PC-9 (cell line): ENCODE measurements around the gene GPSM1. TPM values are rescaled to one million over a fixed set of nuclear protein-coding genes. Genes with fewer than 3 reads are reported as not detected.

Source experiments
- BruUV-seq: library from RNA; stranded (reverse); fragments of 400-500 nt; replicated peaks from 2 replicates; lab custom pipeline; 2021; lab: Mats Ljungman, UMichigan
- CTCF ChIA-PET: fragments of 300-600 bp; sonication (Branson Sonifier 250); formaldehyde crosslinking; loops from one replicate; lab custom pipeline; 2022; ENCODE audit warnings: antibody characterized with exemption; lab: Charles Lee
- POLR2A ChIA-PET: fragments of 300-600 bp; sonication (Branson Sonifier 250); formaldehyde crosslinking; loops from one replicate; lab custom pipeline; 2022; ENCODE audit warnings: antibody characterized with exemption; ENCODE audit not compliant: unreplicated experiment; lab: Charles Lee
- DNase-seq, 2 experiments: peaks; one replicate each; pipeline versions ENCODE4 v3.0.0 to v3.0.0-alpha.2; 2015 to 2022; ENCODE audit warnings: mixed read lengths in 1 of 2
- H2AFZ ChIP-seq: fragments of 200-600 bp; sonication (generic); 2 replicates; pipeline ENCODE4 v1.8.1; 2017; ENCODE audit warnings: antibody characterized with exemption
- H3F3A ChIP-seq: fragments of 200-600 bp; sonication (generic); 2 replicates; pipeline ENCODE4 v1.8.1; 2017; ENCODE audit warnings: antibody characterized with exemption, mild to moderate bottlenecking, low read depth; ENCODE audit not compliant: insufficient read depth
- H3K27ac ChIP-seq: fragments of 200-600 bp; sonication (generic); 2 replicates; pipeline ENCODE4 v1.6.1; 2016; ENCODE audit warnings: mixed run types
- H3K27me3 ChIP-seq: fragments of 200-600 bp; sonication (generic); 2 replicates; pipeline ENCODE4 v1.6.1; 2016; ENCODE audit warnings: low read depth, mixed run types; ENCODE audit not compliant: insufficient read depth
- H3K36me3 ChIP-seq: fragments of 200-600 bp; sonication (generic); 2 replicates; pipeline ENCODE4 v1.6.1; 2016; ENCODE audit warnings: low read depth, mixed run types
- H3K4me1 ChIP-seq: fragments of 200-600 bp; sonication (generic); replicated peaks from 2 replicates; pipeline ENCODE4 v1.6.1; 2016; ENCODE audit warnings: mixed run types; ENCODE audit not compliant: insufficient read depth
- H3K4me2 ChIP-seq: fragments of 200-600 bp; sonication (generic); 2 replicates; pipeline ENCODE4 v1.6.1; 2017; ENCODE audit warnings: mixed run types
- H3K4me3 ChIP-seq: fragments of 200-600 bp; sonication (generic); 2 replicates; pipeline ENCODE4 v1.6.1; 2016; ENCODE audit warnings: mixed run types
- H3K79me2 ChIP-seq: fragments of 200-600 bp; sonication (generic); 2 replicates; pipeline ENCODE4 v1.6.1; 2017; ENCODE audit warnings: low read depth, mixed run types
- H3K9me2 ChIP-seq: fragments of 200-600 bp; sonication (generic); 2 replicates; pipeline ENCODE4 v1.8.1; 2017; ENCODE audit warnings: mild to moderate bottlenecking; ENCODE audit not compliant: insufficient read depth
- H3K9me3 ChIP-seq: fragments of 200-600 bp; sonication (generic); 2 replicates; pipeline ENCODE4 v1.8.1; 2016; ENCODE audit warnings: low read depth; ENCODE audit not compliant: insufficient read depth
- H4K20me1 ChIP-seq: fragments of 200-600 bp; sonication (generic); 2 replicates; pipeline ENCODE4 v1.8.1; 2017; ENCODE audit not compliant: insufficient read depth
- CTCF ChIP-seq: fragments of 200-600 bp; sonication (generic); conservative IDR thresholded peaks from 2 replicates; pipeline ENCODE4 v1.6.1; 2017; ENCODE audit warnings: mixed run types, antibody characterized with exemption, mild to moderate bottlenecking, moderate library complexity
- EZH2 ChIP-seq: fragments of 200-600 bp; sonication (generic); IDR thresholded peaks from 2 replicates; pipeline ENCODE4 v1.8.0; 2017; ENCODE audit warnings: antibody characterized with exemption, low read depth
- intact Hi-C: fragments of 100-400 bp; cut with micrococcal nuclease; formaldehyde crosslinking; loops from one replicate; pipeline ENCODE4 v1.10.0; 2022; ENCODE audit not compliant: unreplicated experiment
- total RNA-seq: library from RNA; stranded (reverse); gene quantifications from 2 replicates; pipeline ENCODE4 v1.2.3, GENCODE V29; 2021

The GPSM1 gene
- total RNA-seq, 1 experiment from 2014 or later, result 5.5 TPM

DNA sequence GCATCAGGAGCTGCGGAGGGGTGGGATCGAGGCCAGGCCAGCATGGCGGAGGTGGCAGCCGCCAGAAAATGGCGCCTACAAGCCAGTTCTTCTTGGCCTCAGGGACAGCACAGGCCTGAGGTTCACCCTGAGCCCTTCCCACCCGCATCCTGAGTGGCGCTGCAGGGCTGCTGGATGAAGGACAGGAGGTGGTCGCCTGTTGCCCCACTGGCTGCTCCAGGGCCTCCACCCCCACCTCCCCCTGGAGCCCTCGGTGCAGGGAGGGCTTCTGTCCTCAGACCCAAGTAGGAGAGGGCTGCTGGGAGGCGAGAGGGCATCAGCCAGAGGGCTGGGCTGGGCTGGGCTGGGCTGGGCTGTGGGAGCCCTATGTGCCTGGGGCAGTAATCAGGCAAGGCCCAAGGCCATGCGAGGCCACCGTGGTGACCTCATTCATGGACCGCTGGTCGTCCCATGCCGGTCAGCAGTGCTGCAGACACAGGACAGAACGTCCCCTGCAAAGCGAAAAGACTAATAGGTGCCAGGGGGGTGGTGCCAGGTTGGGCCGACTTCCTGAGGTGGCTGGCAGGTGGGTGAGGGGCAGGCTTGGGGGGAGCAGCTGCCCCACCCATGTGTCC, 13.8 kb downstream of the GPSM1 start:
- TF ChIP-seq CTCF (no peak), EZH2 (no peak)
- no peaks in the 10 kb centered on the region for H3K79me2 ChIP-seq
- H3K36me3 ChIP-seq, result no peaks in the 10 kb centered on the region
- H3K4me2 ChIP-seq, result no peak overlapping the region
- CTCF ChIA-PET, result no interaction called here
- no peak overlapping the region for H2AFZ ChIP-seq
- no peaks in the 10 kb centered on the region for H4K20me1 ChIP-seq
- no peak for DNase-seq
- POLR2A ChIA-PET, result no interaction called here
- H3K9me3 ChIP-seq, result no peaks in the 10 kb centered on the region
- H3K4me3 ChIP-seq, result no peak overlapping the region
- intact Hi-C loops, result loop anchor here (10.0 kb wide), 1 partner anchor 144 kb away; the partner anchor contains the start of gene SEC16A
- H3K27me3 ChIP-seq, result no peaks in the 10 kb centered on the region
- no peaks in the 10 kb centered on the region for H3K9me2 ChIP-seq
- no TSS peak for BruUV-seq
- peaks cover 3% of the 10 kb centered on the region; the same call in 1 of the 2 replicates for H3K4me1 ChIP-seq
- H3K27ac ChIP-seq, result no peak overlapping the region
- H3F3A ChIP-seq, result peaks cover 5% of the 10 kb centered on the region; the same call in 1 of the 2 replicates

DNA sequence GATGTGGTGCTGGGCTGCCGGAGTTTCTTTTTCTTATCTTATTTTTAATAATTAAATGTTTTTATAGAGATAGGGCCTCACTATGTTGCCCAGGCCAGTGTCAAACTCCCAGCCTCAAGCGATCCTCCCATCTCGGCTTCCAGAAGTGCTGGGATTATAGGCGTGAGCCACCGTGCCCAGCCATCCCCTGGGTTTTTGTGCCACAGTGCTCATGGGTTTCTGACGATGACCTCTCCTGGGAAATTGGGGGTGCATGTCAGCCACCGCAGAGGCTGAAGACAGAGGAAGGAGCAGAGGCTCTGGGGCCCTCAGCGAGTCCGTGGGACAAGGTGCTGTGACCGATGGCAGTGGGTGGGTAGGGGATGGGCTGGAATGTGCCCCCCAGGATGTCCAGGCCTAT, 14.4 kb downstream of the GPSM1 start:
- no peaks in the 10 kb centered on the region for H3K36me3 ChIP-seq
- ChIA-PET CTCF (no interaction called here), POLR2A (no interaction called here)
- TF ChIP-seq EZH2, result no peak
- TF ChIP-seq CTCF, result no peak
- no peaks in the 10 kb centered on the region for H4K20me1 ChIP-seq
- intact Hi-C loops, result loop anchor here (10.0 kb wide), 1 partner anchor 143 kb away; the partner anchor contains the start of gene SEC16A
- peaks cover 5% of the 10 kb centered on the region; the same call in 1 of the 2 replicates for H3F3A ChIP-seq
- DNase-seq, result no peak
- no peak overlapping the region for H3K4me2 ChIP-seq
- H3K9me2 ChIP-seq, result no peaks in the 10 kb centered on the region
- no TSS peak for BruUV-seq
- peaks cover 7% of the 10 kb centered on the region; the same call in 1 of the 2 replicates for H3K4me1 ChIP-seq
- no peaks in the 10 kb centered on the region for H3K79me2 ChIP-seq
- no peak overlapping the region for H3K4me3 ChIP-seq
- no peak overlapping the region for H3K27ac ChIP-seq
- H3K27me3 ChIP-seq, result no peaks in the 10 kb centered on the region
- no peak overlapping the region for H2AFZ ChIP-seq
- no peaks in the 10 kb centered on the region for H3K9me3 ChIP-seq

GRCh38 chr9:136342181-136343120, 15.1 kb downstream of the GPSM1 start:
- no peak overlapping the region for H3K27ac ChIP-seq
- H3K4me3 ChIP-seq, result no peak overlapping the region
- no peaks in the 10 kb centered on the region for H3K9me2 ChIP-seq
- H4K20me1 ChIP-seq, result no peaks in the 10 kb centered on the region
- no peak overlapping the region for H2AFZ ChIP-seq
- peak; percentile 51 to 92 for DNase-seq
- peaks cover 5% of the 10 kb centered on the region; the same call in 1 of the 2 replicates for H3F3A ChIP-seq
- no peaks in the 10 kb centered on the region for H3K27me3 ChIP-seq
- no TSS peak for BruUV-seq
- H3K79me2 ChIP-seq, result no peaks in the 10 kb centered on the region
- H3K4me1 ChIP-seq, result peaks cover 7% of the 10 kb centered on the region; the same call in 1 of the 2 replicates
- ChIA-PET POLR2A (no interaction called here), CTCF (no interaction called here)
- no peaks in the 10 kb centered on the region for H3K9me3 ChIP-seq
- no peak for TF ChIP-seq CTCF
- TF ChIP-seq EZH2, result no peak
- no peaks in the 10 kb centered on the region for H3K36me3 ChIP-seq
- H3K4me2 ChIP-seq, result peak overlapping the region; percentile 54
- intact Hi-C loops, result loop anchor here (10.0 kb wide), 1 partner anchor 142 kb away; the partner anchor contains the start of gene SEC16A
